K562 (cell line): Measurements from ENCODE around the gene TRAF3IP1. TPM values are rescaled to one million over a fixed set of nuclear protein-coding genes. Genes with fewer than 3 reads are reported as not detected.
A peak's percentile ranks its signal among the peaks of the same experiment; 100 is the strongest.

Experiments
- ATAC-seq: fragments of 200-7000 bp; cut with Tn5 transposase; 3 replicates; pipeline ENCODE4 v1.9.1; 2020; ENCODE audit warnings: moderate library complexity
- BruUV-seq: library from RNA; stranded (reverse); fragments of 400-500 nt; replicated peaks from 2 replicates; lab custom pipeline; 2021; lab: Mats Ljungman, UMichigan
- CTCF ChIA-PET: fragments of 300-600 bp; formaldehyde crosslinking; extraction: SDS; loops from one replicate; lab custom pipeline; 2021; ENCODE audit warnings: low intra/inter-chr PET ratio; lab: Yijun Ruan, JAX
- POLR2A ChIA-PET: fragments of 300-600, 350-650 bp; sonication (Branson Sonifier 250); formaldehyde crosslinking; extraction: SDS; loops from one replicate; lab custom pipeline; 2021; ENCODE audit warnings: antibody characterized with exemption, inconsistent platforms; lab: Yijun Ruan, JAX
- DNase-seq, 4 experiments: peaks; one replicate each; pipeline versions ENCODE4 v3.0.0 to v3.0.0-alpha.2; 2011 to 2018; ENCODE audit warnings: low spot score in 3 of 4, mixed read lengths in 3 of 4; ENCODE audit errors: extremely low read depth in 1 of 4
- FAIRE-seq: peaks from 2 replicates; lab custom pipeline; 2011; peaks lifted over from hg19 to GRCh38; lab: Jason Lieb, UNC
- H2AFZ ChIP-seq: 2 replicates; pipeline ENCODE4 v1.6.0; 2011; ENCODE audit warnings: low read depth, low read length, control low read depth, inconsistent platforms
- H3K27ac ChIP-seq: fragments of 200-600 bp; 3 replicates; pipeline ENCODE4 v1.8.0; 2011; ENCODE audit warnings: low read depth, mild to moderate bottlenecking, control low read depth, inconsistent platforms, low read length, moderate library complexity, mixed read lengths; ENCODE audit errors: extremely low read depth
- H3K27me3 ChIP-seq, 2 experiments: fragments of 300-600 bp in 1 of 2; 2 replicates in 1 of 2; 3 replicates in 1 of 2; pipeline versions ENCODE4 v1.6.0 to v1.8.0; 2011; ENCODE audit warnings: inconsistent platforms in 2 of 2, low read length in 2 of 2, mild to moderate bottlenecking in 1 of 2, mixed read lengths in 1 of 2, moderate library complexity in 1 of 2; ENCODE audit not compliant: control insufficient read depth in 2 of 2, insufficient read depth in 2 of 2
- H3K36me3 ChIP-seq: fragments of 300-600 bp; 3 replicates; pipeline ENCODE4 v1.8.0; 2011; ENCODE audit warnings: mild to moderate bottlenecking, low read length, inconsistent platforms; ENCODE audit not compliant: control insufficient read depth, insufficient read depth
- H3K4me1 ChIP-seq, 2 experiments: fragments of 200-600 bp in 1 of 2; replicated peaks in 1 of 2; 2 replicates in 1 of 2; 3 replicates in 1 of 2; pipeline versions ENCODE4 v1.5.1 to v1.8.0; 2011; ENCODE audit warnings: inconsistent platforms in 2 of 2, low read length in 2 of 2, mild to moderate bottlenecking in 1 of 2, mixed read lengths in 1 of 2, moderate library complexity in 1 of 2; ENCODE audit not compliant: control insufficient read depth in 2 of 2, insufficient read depth in 2 of 2
- H3K4me2 ChIP-seq: 2 replicates; pipeline ENCODE4 v1.6.1; 2011; ENCODE audit warnings: low read length, control low read depth, inconsistent platforms, mixed read lengths; ENCODE audit not compliant: insufficient read depth
- H3K4me3 ChIP-seq: fragments of 200-600 bp; sonication (generic), shearing (Covaris generic); 2 replicates; pipeline ENCODE4 v1.5.1; 2016; ENCODE audit warnings: control low read depth, inconsistent platforms
- H3K79me2 ChIP-seq: fragments of 200-600 bp; 3 replicates; pipeline ENCODE4 v1.8.0; 2011; ENCODE audit warnings: low read length, inconsistent platforms; ENCODE audit not compliant: control insufficient read depth, insufficient read depth
- H3K9ac ChIP-seq, 2 experiments: 2 replicates each; pipeline versions ENCODE4 v1.6.0 to v1.6.1; 2011; ENCODE audit warnings: low read depth in 2 of 2, low read length in 2 of 2, control low read depth in 1 of 2, inconsistent platforms in 1 of 2, mild to moderate bottlenecking in 1 of 2, mixed read lengths in 1 of 2; ENCODE audit not compliant: insufficient read depth in 1 of 2
- H3K9me1 ChIP-seq: one replicate; pipeline ENCODE4 v1.6.0; 2011; ENCODE audit warnings: inconsistent platforms, mild to moderate bottlenecking, low read length, moderate library complexity; ENCODE audit not compliant: control insufficient read depth, insufficient read depth
- H3K9me3 ChIP-seq: replicated peaks from 2 replicates; pipeline ENCODE4 v1.5.1; 2011; ENCODE audit warnings: low read depth, low read length, inconsistent platforms; ENCODE audit not compliant: control insufficient read depth, insufficient read depth
- H4K20me1 ChIP-seq: replicated peaks from 2 replicates; pipeline ENCODE4 v1.6.1; 2011; ENCODE audit warnings: low read length, inconsistent platforms, mixed read lengths; ENCODE audit not compliant: control insufficient read depth, insufficient read depth
- DMBX1 ChIP-seq: fragments of 250-450 bp; sonication (Bioruptor Pico); IDR thresholded peaks from 2 replicates; pipeline ENCODE4 v1.8.0; 2022; ENCODE audit warnings: inconsistent platforms, mild to moderate bottlenecking, moderate library complexity, borderline replicate concordance
- WGBS: fragments of 100-300 bp; shearing (Covaris generic); methylation state at CpG from one replicate; pipeline ENCODE4 v1.1.6; 2016; ENCODE audit warnings: low coverage, mixed read lengths; ENCODE audit not compliant: insufficient coverage; ENCODE audit errors: missing lambda C conversion rate; 5-methylcytosine and 5-hydroxymethylcytosine counted together
- in situ Hi-C: fragments of 300-500 bp; cut with MboI; formaldehyde crosslinking; loops from 4 replicates; pipeline ENCODE4 v1.15.0; 2018; ENCODE audit warnings: inconsistent platforms, mixed read lengths
- intact Hi-C: fragments of 100-400 bp; cut with micrococcal nuclease; formaldehyde crosslinking; loops from 2 replicates; pipeline ENCODE4 v1.14.2; 2022
- polyA plus RNA-seq, 8 experiments: library from polyadenylated mRNA; depleted of rRNA in 4 of 8; stranded (reverse) in 5 of 8; unstranded in 3 of 8; fragments of >200 nt; fragmentation: Nextera tagmentation in 2 of 8; fragmentation: Illumina TruSeq in 1 of 8; extraction: Ambion mirVana in 2 of 8; extraction: Trizol in 1 of 8; gene quantifications; 2 replicates each; pipeline versions ENCODE4 v1.2.1 to v1.2.3, GENCODE V29; 2011 to 2014; ENCODE audit warnings: inconsistent platforms in 1 of 8, missing spikeins in 1 of 8
- total RNA-seq, 7 experiments: library from RNA; depleted of rRNA in 6 of 7; stranded (reverse); fragments of >200 nt in 6 of 7; fragmentation: Illumina TruSeq in 2 of 7; extraction: Trizol in 2 of 7; gene quantifications; 2 replicates each; pipeline versions ENCODE4 v1.2.1 to v1.2.3, GENCODE V29; 2011 to 2021; ENCODE audit warnings: low replicate concordance in 1 of 7
- TF ChIP-seq, protein P1 (sequence below): fragments of 200-800 bp; sonication (Bioruptor generic); IDR thresholded peaks from 2 replicates; pipeline ENCODE4 v1.6.1; 2017; ENCODE audit warnings: missing genetic modification characterization, missing compliant biosample characterization
- TF ChIP-seq, protein P2 (sequence below), 2 experiments: IDR thresholded peaks; 2 replicates each; pipeline ENCODE4 v1.6.1; 2011; ENCODE audit warnings: borderline replicate concordance in 1 of 2, control low read depth in 1 of 2, low read depth in 1 of 2, low read length in 1 of 2, mild to moderate bottlenecking in 1 of 2, mixed read lengths in 1 of 2, moderate library complexity in 1 of 2; ENCODE audit not compliant: insufficient read depth in 1 of 2, insufficient read length in 1 of 2, poor library complexity in 1 of 2, severe bottlenecking in 1 of 2; ENCODE audit errors: extremely low read depth in 1 of 2
- TF ChIP-seq, protein P3 (sequence below): fragments of 450-650 bp; IDR thresholded peaks from 2 replicates; pipeline ENCODE4 v1.6.1; 2016
- TF ChIP-seq, protein P4 (sequence below): fragments of 450-650 bp; conservative IDR thresholded peaks from 2 replicates; pipeline ENCODE4 v1.6.1; 2016; ENCODE audit warnings: missing genetic modification characterization, low read depth, mild to moderate bottlenecking, missing compliant biosample characterization, moderate library complexity

Gene TRAF3IP1
- total and polyA plus RNA-seq, 9 of the 15 experiments (the other 6 are each of a cell fraction or from before 2014, with no cell fraction given), result 1.3 to 7.4 (median 3.4) TPM

DNA sequence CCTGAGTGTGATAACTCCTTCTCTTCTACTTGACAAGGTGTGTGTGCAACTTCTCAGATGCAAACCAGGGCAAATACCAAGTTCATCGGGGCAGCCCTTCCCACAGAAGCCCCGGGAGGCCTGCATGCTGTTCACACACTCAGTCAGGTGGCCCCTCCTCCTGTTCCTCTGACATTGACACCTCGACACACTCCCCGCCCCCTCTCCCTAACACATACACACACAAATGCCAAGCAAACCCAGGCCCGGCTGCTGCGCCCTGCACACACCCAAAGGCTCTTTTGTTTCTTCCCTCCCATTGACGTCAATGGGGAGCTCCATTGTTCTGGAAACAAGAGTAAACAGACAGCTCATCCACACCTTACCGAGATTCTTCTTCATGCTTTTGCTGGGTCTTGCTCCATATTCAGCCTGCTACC, 30.2 kb upstream of the TRAF3IP1 start:
- ChIA-PET CTCF (no interaction called here), POLR2A (interaction anchor here (0.6 to 1.9 kb wide), 3 partner anchors 9 to 198 kb away, joined by 3 to 7 read pairs (median 4); no protein-coding TSS in a partner anchor)
- H3K27me3 ChIP-seq, result peaks cover 0 to 7% of the 10 kb centered on the region in 2 experiments; a peak in 2 of 5 replicates
- no peaks in the 10 kb centered on the region; the same call in 1 of the 2 replicates for H4K20me1 ChIP-seq
- H2AFZ ChIP-seq, result 0 out of 2 replicates have a peak overlapping the region, but pooled peaks have one; percentile 90
- ATAC-seq, result no peak
- H3K9ac ChIP-seq, result no peak overlapping the region; a peak in 1 of 4 replicates
- no peak for FAIRE-seq
- H3K4me3 ChIP-seq, result no peak overlapping the region
- peak; percentile 29 to 54 (median 40) for DNase-seq
- TF ChIP-seq, protein P1, sequence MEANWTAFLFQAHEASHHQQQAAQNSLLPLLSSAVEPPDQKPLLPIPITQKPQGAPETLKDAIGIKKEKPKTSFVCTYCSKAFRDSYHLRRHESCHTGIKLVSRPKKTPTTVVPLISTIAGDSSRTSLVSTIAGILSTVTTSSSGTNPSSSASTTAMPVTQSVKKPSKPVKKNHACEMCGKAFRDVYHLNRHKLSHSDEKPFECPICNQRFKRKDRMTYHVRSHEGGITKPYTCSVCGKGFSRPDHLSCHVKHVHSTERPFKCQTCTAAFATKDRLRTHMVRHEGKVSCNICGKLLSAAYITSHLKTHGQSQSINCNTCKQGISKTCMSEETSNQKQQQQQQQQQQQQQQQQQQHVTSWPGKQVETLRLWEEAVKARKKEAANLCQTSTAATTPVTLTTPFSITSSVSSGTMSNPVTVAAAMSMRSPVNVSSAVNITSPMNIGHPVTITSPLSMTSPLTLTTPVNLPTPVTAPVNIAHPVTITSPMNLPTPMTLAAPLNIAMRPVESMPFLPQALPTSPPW, result no peak
- TF ChIP-seq, protein P2, sequence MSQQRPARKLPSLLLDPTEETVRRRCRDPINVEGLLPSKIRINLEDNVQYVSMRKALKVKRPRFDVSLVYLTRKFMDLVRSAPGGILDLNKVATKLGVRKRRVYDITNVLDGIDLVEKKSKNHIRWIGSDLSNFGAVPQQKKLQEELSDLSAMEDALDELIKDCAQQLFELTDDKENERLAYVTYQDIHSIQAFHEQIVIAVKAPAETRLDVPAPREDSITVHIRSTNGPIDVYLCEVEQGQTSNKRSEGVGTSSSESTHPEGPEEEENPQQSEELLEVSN (IDR thresholded peaks at IDR 0.05; ENCODE audit: borderline replicate concordance in 1 of 2, extremely low read depth in 1 of 2, insufficient read depth in 1 of 2, insufficient read length in 1 of 2, low read depth in 1 of 2, low read length in 1 of 2, poor library complexity in 1 of 2, severe bottlenecking in 1 of 2), result peak in 1 of 2 experiments; percentile 22
- no peak for TF ChIP-seq DMBX1 (CRISPR knock-in tag)
- TF ChIP-seq, protein P3, sequence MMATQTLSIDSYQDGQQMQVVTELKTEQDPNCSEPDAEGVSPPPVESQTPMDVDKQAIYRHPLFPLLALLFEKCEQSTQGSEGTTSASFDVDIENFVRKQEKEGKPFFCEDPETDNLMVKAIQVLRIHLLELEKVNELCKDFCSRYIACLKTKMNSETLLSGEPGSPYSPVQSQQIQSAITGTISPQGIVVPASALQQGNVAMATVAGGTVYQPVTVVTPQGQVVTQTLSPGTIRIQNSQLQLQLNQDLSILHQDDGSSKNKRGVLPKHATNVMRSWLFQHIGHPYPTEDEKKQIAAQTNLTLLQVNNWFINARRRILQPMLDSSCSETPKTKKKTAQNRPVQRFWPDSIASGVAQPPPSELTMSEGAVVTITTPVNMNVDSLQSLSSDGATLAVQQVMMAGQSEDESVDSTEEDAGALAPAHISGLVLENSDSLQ, result peak; percentile 13; the same call in 1 of the 2 replicates
- TF ChIP-seq, protein P4, sequence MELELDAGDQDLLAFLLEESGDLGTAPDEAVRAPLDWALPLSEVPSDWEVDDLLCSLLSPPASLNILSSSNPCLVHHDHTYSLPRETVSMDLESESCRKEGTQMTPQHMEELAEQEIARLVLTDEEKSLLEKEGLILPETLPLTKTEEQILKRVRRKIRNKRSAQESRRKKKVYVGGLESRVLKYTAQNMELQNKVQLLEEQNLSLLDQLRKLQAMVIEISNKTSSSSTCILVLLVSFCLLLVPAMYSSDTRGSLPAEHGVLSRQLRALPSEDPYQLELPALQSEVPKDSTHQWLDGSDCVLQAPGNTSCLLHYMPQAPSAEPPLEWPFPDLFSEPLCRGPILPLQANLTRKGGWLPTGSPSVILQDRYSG (tag), result no peak
- in situ Hi-C loops, result no loop called here
- no peak overlapping the region for H3K27ac ChIP-seq
- H3K79me2 ChIP-seq, result peaks cover 32% of the 10 kb centered on the region
- H3K4me2 ChIP-seq, result no peak overlapping the region
- H3K9me3 ChIP-seq, result no peaks in the 10 kb centered on the region
- no TSS peak for BruUV-seq
- H3K36me3 ChIP-seq, result peaks cover 5% of the 10 kb centered on the region; the same call in 1 of the 3 replicates
- WGBS, result 33% methylated on average over 4 of the region's 8 CpGs
- intact Hi-C loops, result no loop called here
- peaks cover 5% of the 10 kb centered on the region for H3K9me1 ChIP-seq
- peaks cover 3 to 28% of the 10 kb centered on the region in 2 experiments; a peak in 4 of 5 replicates for H3K4me1 ChIP-seq
